VCaP (cell line): ENCODE data around the gene SUMF2.
"Not testable (repeated sequence)": the region's sequence is repeated elsewhere in the genome, so short reads cannot be mapped to it uniquely, and the experiment has no call there.

Source experiments
- H3K27ac ChIP-seq: fragments of 450-650 bp; 2 replicates; pipeline ENCODE4 v1.5.1; 2017
- CTCF ChIP-seq: fragments of 450-650 bp; conservative IDR thresholded peaks from 2 replicates; pipeline ENCODE4 v1.5.1; 2017; ENCODE audit warnings: mild to moderate bottlenecking, moderate library complexity

Gene SUMF2

GRCh38 chr7:56033671-56034432 lies 30.2 kb upstream of the SUMF2 start:
- H3K27ac ChIP-seq = peak overlapping the region; percentile 91
- TF ChIP-seq CTCF = peak; percentile 41

GRCh38 chr7:56040730-56041129 lies 23.4 kb upstream of the SUMF2 start:
- no peak overlapping the region for H3K27ac ChIP-seq
- no peak for TF ChIP-seq CTCF

DNA sequence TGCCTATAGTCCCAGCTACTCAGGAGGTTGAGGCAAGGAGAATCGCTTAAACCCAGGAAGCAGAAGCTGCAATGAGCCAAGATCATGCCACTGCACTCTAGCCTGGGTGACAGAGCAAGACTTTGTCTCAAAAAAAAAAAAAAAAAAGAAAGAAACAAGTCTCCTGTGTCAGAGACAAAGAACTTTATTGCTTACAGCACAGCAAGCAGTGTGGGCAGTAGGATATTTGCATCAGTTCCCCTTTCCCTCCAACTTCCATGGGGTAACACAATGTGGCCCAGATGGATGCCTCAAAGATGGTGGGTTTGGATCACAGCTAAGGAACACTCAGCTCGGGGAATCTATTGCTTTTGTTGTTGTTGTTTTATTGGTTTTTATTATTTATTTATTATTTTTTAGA lies 18.3 kb upstream of the SUMF2 start:
- H3K27ac ChIP-seq = not testable (repeated sequence)

GRCh38 chr7:56046721-56047445 lies 17.2 kb upstream of the SUMF2 start:
- H3K27ac ChIP-seq = peak overlapping the region; percentile 95
- no peak for TF ChIP-seq CTCF

DNA sequence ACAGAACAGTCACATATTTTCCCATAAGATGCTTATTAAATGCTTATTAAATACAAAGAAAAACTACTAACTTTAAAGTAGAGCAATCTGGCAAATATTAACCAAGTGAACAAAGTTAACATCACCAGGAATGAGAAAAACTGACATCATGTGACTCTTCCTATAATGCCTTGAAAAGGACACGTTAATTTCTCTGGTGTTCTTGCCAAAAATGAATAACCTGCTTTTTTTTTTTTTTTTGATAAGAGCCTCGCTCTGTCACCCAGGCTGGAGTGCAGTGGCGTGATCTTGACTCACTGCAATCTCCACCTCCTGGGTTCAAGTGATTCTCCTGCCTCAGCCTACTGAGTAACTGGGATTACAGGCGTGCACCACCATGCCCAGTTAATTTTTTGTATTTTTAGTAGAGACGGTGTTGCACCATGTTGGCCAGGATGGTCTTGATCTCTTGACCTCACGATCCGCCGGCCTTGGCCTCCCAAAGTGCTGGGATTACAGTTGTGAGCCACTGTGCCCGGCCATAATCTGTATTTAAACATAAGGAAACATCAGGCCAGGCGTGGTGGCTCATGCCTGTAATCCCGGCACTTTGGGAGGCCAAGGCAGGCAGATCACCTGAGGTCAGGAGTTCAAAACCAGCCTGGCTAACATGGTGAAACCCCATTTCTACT lies 16.5 kb upstream of the SUMF2 start:
- peak overlapping the region; percentile 95 for H3K27ac ChIP-seq

DNA sequence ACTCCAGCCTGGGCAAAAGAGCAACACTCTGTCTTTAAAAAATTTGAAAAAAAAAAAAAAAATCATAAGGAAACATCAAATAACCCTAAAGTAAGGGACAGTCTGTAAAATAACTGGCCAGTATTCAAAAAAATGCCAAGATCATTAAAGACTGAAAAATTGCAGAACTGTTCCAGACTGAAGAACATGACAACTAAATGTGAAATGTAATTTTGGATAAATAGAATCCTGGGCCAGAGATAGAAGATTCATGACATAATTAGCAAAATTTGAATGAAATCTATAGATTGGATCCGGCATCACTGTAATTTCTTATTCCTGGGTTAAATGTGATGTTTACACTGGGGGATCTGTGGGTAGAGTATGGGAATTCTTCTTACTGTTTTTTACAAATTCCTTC lies 15.8 kb upstream of the SUMF2 start:
- H3K27ac ChIP-seq = peak overlapping the region; percentile 95
- TF ChIP-seq CTCF = no peak

- H3K27ac ChIP-seq = peak overlapping the region; percentile 95
Measured at GRCh38 chr7:56048763-56049162, 15.3 kb upstream of the SUMF2 start.

DNA sequence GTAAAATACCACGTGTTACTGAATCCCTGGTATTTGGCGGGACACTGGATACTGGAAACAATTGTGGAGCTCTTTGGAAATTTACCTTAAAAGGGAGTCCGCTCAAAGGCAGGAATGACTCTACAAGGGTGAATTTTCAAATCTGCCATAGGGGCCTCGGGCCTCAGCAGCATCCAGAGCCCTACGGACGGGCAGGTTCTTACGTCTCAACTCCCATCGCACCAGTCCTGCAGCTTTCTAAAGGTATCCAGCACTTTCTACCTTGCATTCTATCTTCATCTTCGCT lies 13.1 kb upstream of the SUMF2 start:
- TF ChIP-seq CTCF = no peak
- H3K27ac ChIP-seq = peak overlapping the region; percentile 95

More at GRCh38 chr7:56048763-56049162, 15.3 kb upstream of the SUMF2 start:
- TF ChIP-seq CTCF = peak; percentile 27
